Measurements from ENCODE around the gene RCBTB2. TPM values are rescaled to one million over a fixed set of nuclear protein-coding genes. Genes with fewer than 3 reads are reported as not detected.

RCBTB2 gene
- 10 to 100 TPM in 1 of 2 donors, 1 to 10 TPM in 1; 7.7 to 11.4 TPM for total RNA-seq

DNA sequence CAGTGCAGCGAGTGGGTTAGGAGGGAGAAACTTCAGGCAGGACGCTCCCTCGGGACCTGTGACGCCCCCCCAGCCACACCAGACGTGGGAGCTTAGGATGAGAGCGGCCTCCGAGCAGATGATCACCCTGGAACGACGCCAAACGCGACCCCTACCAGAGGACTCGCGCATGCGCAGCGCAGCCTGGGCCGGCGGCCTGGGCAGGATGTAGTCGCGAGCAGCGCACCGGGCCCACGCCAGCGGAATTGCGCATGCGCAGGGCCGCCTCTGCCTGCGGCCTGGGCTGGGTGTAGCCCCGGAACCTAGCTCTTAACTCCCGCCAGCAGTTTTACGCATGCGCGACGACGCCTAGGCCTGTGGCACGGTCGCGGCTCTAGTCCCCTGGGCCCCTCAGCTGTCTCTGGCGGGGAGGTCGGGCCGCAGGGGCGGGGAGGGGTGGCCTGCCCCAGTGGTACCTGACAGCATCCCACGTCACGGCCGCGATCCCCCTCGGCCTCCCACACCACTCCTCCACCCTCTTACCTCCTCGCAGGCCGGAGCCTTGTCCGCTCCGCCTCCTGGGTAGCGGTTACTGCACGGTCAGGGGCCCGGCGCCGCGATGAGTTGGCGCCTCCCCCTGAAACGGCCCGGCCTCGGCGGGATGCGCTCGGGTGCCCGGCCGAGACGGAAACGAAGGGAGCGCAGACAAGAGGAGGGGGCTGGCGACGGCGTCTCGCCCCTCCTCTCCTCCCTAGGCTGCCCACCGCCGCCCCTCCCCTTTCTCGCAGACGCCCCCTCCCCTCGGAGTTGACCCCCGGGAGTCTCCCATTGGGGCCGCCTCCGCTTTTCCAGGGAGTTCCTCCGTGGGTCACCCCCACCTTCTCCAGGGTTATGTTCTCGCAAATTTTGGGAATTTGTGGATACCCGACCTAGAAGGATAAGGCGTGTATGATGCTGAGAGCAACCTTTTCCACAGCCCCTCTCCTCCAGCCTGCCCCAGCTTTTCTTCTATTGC lies at the start of gene RCBTB2:
TSS of gene RCBTB2 (minus strand) at position 575 of the 994 bp plus-strand sequence. CDS start 11,141 bp downstream, outside the sequence.

Other genes with a start within 250 kb of the RCBTB2 start
- gene RB1, start 229.3 kb downstream of the RCBTB2 start, total RNA-seq, result 10 to 100 TPM; 52.6 to 57.8 TPM
- gene LPAR6, start 120.0 kb downstream of the RCBTB2 start, total RNA-seq, result 10 to 100 TPM; 14.3 to 15.1 TPM
- gene CYSLTR2, start 120.8 kb upstream of the RCBTB2 start, total RNA-seq, result 100 to 1,000 TPM; 282 to 352 TPM